NT2/D1 (cell line): ENCODE results near the gene C2CD3.
"Not testable (repeated sequence)": the region's sequence is repeated elsewhere in the genome, so short reads cannot be mapped to it uniquely, and the experiment has no call there.

Experiments
- DNase-seq: peaks from one replicate; pipeline ENCODE4 v3.0.0-alpha.2; 2011; ENCODE audit warnings: low read depth, low spot score
- H3K27me3 ChIP-seq: 2 replicates; pipeline ENCODE4 v1.6.0; 2011; ENCODE audit warnings: mild to moderate bottlenecking; ENCODE audit not compliant: insufficient read length, insufficient read depth
- H3K36me3 ChIP-seq: 2 replicates; pipeline ENCODE4 v1.6.1; 2011; ENCODE audit warnings: mild to moderate bottlenecking, low read length, mixed read lengths; ENCODE audit not compliant: insufficient read depth, insufficient read length
- H3K4me1 ChIP-seq: 2 replicates; pipeline ENCODE4 v1.5.1; 2011; ENCODE audit not compliant: insufficient read depth, insufficient read length
- H3K4me3 ChIP-seq: 2 replicates; pipeline ENCODE4 v1.5.1; 2011; ENCODE audit warnings: low read depth; ENCODE audit not compliant: insufficient read length
- H3K9ac ChIP-seq: 2 replicates; pipeline ENCODE4 v1.6.0; 2011; ENCODE audit warnings: low read depth; ENCODE audit not compliant: insufficient read length
- H3K9me3 ChIP-seq: 2 replicates; pipeline ENCODE4 v1.5.1; 2011; ENCODE audit warnings: mild to moderate bottlenecking, low read length; ENCODE audit not compliant: insufficient read depth
- SUZ12 ChIP-seq: IDR thresholded peaks from 2 replicates; pipeline ENCODE4 v1.6.1; 2011; ENCODE audit not compliant: insufficient read length, insufficient read depth; ENCODE audit errors: extremely low read depth
- YY1 ChIP-seq: IDR thresholded peaks from 2 replicates; pipeline ENCODE4 v1.6.1; 2011; ENCODE audit not compliant: insufficient read length, insufficient read depth
- ZNF274 ChIP-seq: IDR thresholded peaks from 2 replicates; pipeline ENCODE4 v1.6.1; 2011; ENCODE audit warnings: mild to moderate bottlenecking, low read depth, low read length

The C2CD3 gene

GRCh38 chr11:73989156-73989555 is 181.6 kb downstream of the C2CD3 start:
- DNase-seq = no peak
- Histone ChIP-seq H3K9ac (no peak overlapping the region), H3K9me3 (no peaks in the 10 kb centered on the region), H3K27me3 (no peaks in the 10 kb centered on the region), H3K4me1 (peaks cover 3% of the 10 kb centered on the region), H3K4me3 (no peak overlapping the region), H3K36me3 (no peaks in the 10 kb centered on the region)
- TF ChIP-seq ZNF274 = no peak
- no peak for TF ChIP-seq YY1
- no peak for TF ChIP-seq SUZ12

DNA sequence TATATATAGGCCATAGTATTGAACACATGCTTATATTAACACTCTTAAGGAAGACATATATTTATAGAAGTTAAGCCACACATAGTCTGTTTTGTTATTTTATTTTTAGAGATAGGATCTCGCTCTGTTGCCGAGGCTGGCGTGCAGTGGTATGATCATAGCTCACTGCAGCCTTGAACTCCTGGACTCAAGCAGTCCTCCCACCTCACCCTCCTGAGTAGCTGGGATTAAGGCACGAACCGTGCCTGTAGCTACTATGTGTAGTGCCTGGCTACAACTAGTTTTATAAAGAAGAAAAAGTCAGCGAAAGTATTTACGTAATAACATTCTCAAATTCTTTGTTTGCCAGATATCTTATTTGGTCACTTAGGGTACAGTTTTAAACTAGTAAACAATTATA is 182.6 kb downstream of the C2CD3 start:
- no peaks in the 10 kb centered on the region for H3K27me3 ChIP-seq
- H3K4me1 ChIP-seq = peaks cover 3% of the 10 kb centered on the region
- TF ChIP-seq ZNF274 (no peak), SUZ12 (no peak), YY1 (no peak)
- H3K4me3 ChIP-seq = no peak overlapping the region
- no peak overlapping the region for H3K9ac ChIP-seq
- DNase-seq = no peak
- no peaks in the 10 kb centered on the region for H3K36me3 ChIP-seq
- H3K9me3 ChIP-seq = no peaks in the 10 kb centered on the region

- not testable (repeated sequence) for H3K27me3 ChIP-seq, H3K4me3 ChIP-seq, H3K36me3 ChIP-seq, H3K9ac ChIP-seq, DNase-seq, H3K4me1 ChIP-seq, H3K9me3 ChIP-seq
Observed at GRCh38 chr11:73985661-73986060, 185.1 kb downstream of the C2CD3 start.

- Histone ChIP-seq H3K4me1 (peaks cover 14% of the 10 kb centered on the region), H3K9me3 (no peaks in the 10 kb centered on the region), H3K4me3 (peak overlapping the region; percentile 82), H3K27me3 (no peaks in the 10 kb centered on the region), H3K36me3 (peaks cover 25% of the 10 kb centered on the region), H3K9ac (peak overlapping the region; percentile 74)
- TF ChIP-seq YY1 (no peak), ZNF274 (no peak), SUZ12 (no peak)
- no peak for DNase-seq
Observed at GRCh38 chr11:73983741-73984538, 186.9 kb downstream of the C2CD3 start.

DNA sequence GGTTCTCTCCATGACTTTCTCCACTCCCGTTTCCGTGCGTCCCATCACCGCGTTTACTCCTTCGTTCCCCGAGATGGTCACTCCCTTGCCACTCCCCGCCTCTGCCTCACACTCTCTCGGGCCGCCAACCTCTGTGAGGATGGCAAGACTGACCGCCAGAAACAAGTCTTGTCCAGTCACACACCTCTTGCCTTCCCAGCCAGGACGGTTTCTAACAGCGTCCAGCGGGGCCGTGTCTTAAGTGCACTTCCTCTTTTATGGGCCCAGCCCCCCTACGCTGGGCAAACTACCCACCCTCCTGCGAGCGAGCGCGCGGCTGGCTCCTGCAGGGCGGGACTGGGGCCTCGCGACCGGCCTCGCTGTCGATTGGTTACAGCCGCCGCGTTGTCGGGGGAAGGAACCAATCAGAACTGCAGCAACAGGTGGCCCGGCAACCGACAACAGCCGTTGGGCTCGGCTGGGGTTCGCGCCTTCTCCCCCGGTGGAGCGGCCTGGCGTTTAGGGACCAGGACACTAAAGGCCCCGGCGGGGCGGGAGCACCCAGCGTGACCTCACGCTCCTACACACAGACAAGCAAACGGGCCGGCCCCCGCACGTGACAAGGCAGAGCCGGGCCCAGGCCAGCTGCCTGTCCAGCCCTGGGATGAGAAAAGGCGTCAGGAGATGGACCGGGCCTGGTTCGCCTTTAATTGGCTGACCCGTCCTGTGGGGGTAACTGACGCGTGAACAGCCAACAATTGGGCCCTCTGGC is 187.6 kb downstream of the C2CD3 start:
- H3K27me3 ChIP-seq = no peaks in the 10 kb centered on the region
- peaks cover 33% of the 10 kb centered on the region for H3K36me3 ChIP-seq
- TF ChIP-seq YY1 = no peak
- TF ChIP-seq SUZ12 = no peak
- no peak for TF ChIP-seq ZNF274
- H3K4me1 ChIP-seq = peaks cover 14% of the 10 kb centered on the region
- H3K4me3 ChIP-seq = peak overlapping the region; percentile 82
- peak overlapping the region; percentile 92 for H3K9ac ChIP-seq
- peak; percentile 80 for DNase-seq
- no peaks in the 10 kb centered on the region for H3K9me3 ChIP-seq

DNA sequence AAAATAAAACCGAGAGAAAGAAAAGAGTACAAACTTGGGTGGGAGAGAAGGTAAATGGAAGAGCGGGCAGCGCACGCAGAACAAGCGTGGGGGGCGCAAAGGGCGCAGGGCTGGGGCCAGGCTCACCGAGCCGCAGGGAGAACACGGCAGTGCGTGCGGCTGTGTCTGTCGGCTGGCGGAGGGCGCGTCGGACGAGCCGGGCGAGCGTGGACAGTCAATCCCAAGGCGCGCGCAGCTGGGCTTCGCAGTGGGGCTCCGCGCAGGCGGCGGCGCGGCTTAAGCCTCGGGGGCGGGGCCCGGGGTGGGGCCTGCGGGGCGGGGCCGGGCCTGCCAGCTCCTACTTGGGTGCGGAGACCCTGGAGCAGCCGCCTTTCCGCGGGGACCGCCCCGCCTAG is 188.2 kb downstream of the C2CD3 start, which contains the start of gene UCP2:
TSS of gene UCP2 (minus strand) at position 249 of the 395 bp plus-strand sequence. CDS start 4,465 bp downstream, outside the sequence.
- TF ChIP-seq SUZ12 (no peak), YY1 (no peak), ZNF274 (no peak)
- Histone ChIP-seq H3K4me1 (peaks cover 14% of the 10 kb centered on the region), H3K36me3 (peaks cover 39% of the 10 kb centered on the region), H3K9me3 (no peaks in the 10 kb centered on the region), H3K27me3 (no peaks in the 10 kb centered on the region), H3K9ac (peak within 1 kb of the TSS; percentile 92), H3K4me3 (peak within 1 kb of the TSS; percentile 82)
- peak; percentile 36 for DNase-seq

GRCh38 chr11:73981051-73981805 is 189.6 kb downstream of the C2CD3 start:
- Histone ChIP-seq H3K9ac (peak overlapping the region; percentile 85), H3K27me3 (no peaks in the 10 kb centered on the region), H3K9me3 (no peaks in the 10 kb centered on the region), H3K4me3 (peak overlapping the region; percentile 65), H3K36me3 (peaks cover 52% of the 10 kb centered on the region), H3K4me1 (peaks cover 14% of the 10 kb centered on the region)
- DNase-seq = no peak
- no peak for TF ChIP-seq ZNF274
